ENCODE measurements around the gene LRP8.

DNA sequence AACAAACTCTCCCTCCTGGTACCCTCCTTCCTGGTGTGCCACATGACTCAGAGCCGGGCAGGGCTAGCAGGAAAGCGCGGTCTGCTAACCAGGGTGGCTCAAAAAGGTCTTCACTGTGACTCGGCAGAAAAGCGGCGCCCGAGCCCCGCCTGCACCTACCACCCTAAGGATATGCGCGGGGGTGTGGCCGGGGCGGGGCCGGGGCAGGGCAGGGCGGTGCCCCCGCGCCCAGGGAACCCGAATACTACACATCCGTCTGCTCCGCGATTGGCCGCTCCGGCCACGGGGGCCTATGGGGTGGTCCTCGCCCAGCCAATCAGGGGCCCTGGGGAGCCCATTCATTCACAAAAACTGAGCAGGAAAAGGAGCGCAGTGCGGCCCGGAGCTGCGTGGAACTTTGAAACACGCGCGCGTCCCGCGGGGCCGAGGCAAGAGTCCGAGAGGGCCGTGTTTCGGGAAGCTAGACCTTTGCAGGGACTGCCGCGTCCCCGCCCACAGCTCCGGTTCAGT lies 1.7 kb downstream of the LRP8 start:
- no peak for TF ChIP-seq CTCF (conservative IDR thresholded peaks at IDR 0.05)
- TF ChIP-seq ZFX (IDR thresholded peaks at IDR 0.05) = no peak
